ENCODE results near the gene ORM2.

DNA sequence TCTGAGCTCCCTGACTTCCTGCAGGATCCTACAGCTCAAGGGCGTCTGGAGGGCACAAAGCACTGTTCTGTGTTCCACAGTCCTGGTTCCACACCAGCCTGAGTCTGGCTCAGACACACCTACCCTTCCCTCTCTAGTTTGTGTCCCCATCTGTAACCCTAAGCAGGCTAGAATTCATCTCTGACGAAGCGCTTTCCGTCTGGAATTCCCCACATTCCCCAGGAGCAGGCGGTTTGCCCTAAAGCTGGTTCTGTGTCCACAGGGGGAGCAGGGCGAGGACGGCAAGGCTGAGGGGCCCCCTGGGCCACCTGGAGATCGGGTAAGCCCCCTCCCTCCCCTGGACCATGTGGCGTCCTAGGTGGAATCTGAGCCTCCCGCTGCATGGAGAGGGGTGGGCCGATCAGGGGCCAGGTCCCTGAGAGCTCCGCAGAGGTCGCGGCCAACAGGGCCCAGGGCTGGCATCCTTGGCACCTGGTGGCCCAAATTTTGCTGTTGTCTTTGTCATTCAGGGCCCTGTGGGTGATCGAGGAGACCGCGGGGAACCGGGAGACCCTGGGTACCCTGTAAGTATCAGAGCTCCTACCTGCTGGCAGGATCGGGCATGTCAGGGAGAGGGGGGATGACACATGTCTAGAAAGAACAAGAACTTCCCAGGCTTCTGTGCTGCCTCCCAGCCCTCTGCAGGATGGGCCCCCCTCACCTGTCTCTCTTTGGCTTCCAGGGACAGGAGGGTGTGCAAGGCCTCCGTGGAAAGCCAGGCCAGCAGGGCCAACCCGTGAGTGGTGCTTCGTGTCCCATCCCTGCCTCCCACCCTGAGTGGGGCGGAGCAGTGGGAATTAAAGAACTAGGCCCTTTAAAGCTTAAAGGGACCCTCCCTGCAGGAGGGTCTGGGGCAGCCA is 41.2 kb upstream of the ORM2 start:
- no peak for TF ChIP-seq POLR2A (IDR thresholded peaks at IDR 0.05; ENCODE audit: low read depth, low read length)
- TF ChIP-seq, protein P1, sequence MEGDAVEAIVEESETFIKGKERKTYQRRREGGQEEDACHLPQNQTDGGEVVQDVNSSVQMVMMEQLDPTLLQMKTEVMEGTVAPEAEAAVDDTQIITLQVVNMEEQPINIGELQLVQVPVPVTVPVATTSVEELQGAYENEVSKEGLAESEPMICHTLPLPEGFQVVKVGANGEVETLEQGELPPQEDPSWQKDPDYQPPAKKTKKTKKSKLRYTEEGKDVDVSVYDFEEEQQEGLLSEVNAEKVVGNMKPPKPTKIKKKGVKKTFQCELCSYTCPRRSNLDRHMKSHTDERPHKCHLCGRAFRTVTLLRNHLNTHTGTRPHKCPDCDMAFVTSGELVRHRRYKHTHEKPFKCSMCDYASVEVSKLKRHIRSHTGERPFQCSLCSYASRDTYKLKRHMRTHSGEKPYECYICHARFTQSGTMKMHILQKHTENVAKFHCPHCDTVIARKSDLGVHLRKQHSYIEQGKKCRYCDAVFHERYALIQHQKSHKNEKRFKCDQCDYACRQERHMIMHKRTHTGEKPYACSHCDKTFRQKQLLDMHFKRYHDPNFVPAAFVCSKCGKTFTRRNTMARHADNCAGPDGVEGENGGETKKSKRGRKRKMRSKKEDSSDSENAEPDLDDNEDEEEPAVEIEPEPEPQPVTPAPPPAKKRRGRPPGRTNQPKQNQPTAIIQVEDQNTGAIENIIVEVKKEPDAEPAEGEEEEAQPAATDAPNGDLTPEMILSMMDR (conservative IDR thresholded peaks at IDR 0.05; ENCODE audit: low read depth, low read length): peak; percentile 16; the same call in 1 of the 2 replicates
- TF ChIP-seq MAFK (IDR thresholded peaks at IDR 0.05; ENCODE audit: low read depth, low read length): 0 out of 2 replicates have a peak, but pooled peaks have one; percentile 9
- no peak for TF ChIP-seq RFX5 (IDR thresholded peaks at IDR 0.05; ENCODE audit: low read depth, low read length)

Measured in IMR-90 (cell line).